ENCODE data around the gene TSPAN19. TPM values are rescaled to one million over a fixed set of nuclear protein-coding genes. Genes with fewer than 3 reads are reported as not detected.

Gene TSPAN19
- polyA plus RNA-seq, 1 experiment, result not detected

GRCh38 chr12:85060916-85061315 is 24.8 kb upstream of the TSPAN19 start:
- no peak for DNase-seq (ENCODE audit: low read depth)
- Histone ChIP-seq H3K4me3 (ENCODE audit: low read depth, low read length) (no peak overlapping the region), H3K36me3 (ENCODE audit: control insufficient read depth, insufficient read depth, low read length) (no peaks in the 10 kb centered on the region), H3K27me3 (ENCODE audit: control insufficient read depth, insufficient read depth, low read length) (no peaks in the 10 kb centered on the region)
- ChIA-PET POLR2A (no interaction called here), CTCF (interaction anchor here (0.9 kb wide), 1 partner anchor 16 kb away, joined by 3 read pairs; no protein-coding TSS in a partner anchor)
- TF ChIP-seq CTCF (IDR thresholded peaks at IDR 0.05; ENCODE audit: insufficient read depth, low read depth, low read length), result no peak

- POLR2A ChIA-PET, result no interaction called here
- CTCF ChIA-PET, result interaction anchor here (3.5 kb wide), 1 partner anchor 185 kb away, joined by 22 read pairs; no protein-coding TSS in a partner anchor
- no peak for DNase-seq (ENCODE audit: low read depth)
Observed at GRCh38 chr12:85059594-85059993, 23.5 kb upstream of the TSPAN19 start.

GRCh38 chr12:85058339-85058738 is 22.3 kb upstream of the TSPAN19 start:
- Histone ChIP-seq H3K36me3 (ENCODE audit: control insufficient read depth, insufficient read depth, low read length) (no peaks in the 10 kb centered on the region), H3K4me3 (ENCODE audit: low read depth, low read length) (no peak overlapping the region), H3K27me3 (ENCODE audit: control insufficient read depth, insufficient read depth, low read length) (no peaks in the 10 kb centered on the region)
- ChIA-PET CTCF (interaction anchor here (0.8 to 3.5 kb wide), 8 partner anchors 9 to 186 kb away, joined by 3 to 22 read pairs (median 4); no protein-coding TSS in a partner anchor), POLR2A (no interaction called here)
- TF ChIP-seq CTCF (IDR thresholded peaks at IDR 0.05; ENCODE audit: insufficient read depth, low read depth, low read length), result no peak
- no peak for DNase-seq (ENCODE audit: low read depth)

More at GRCh38 chr12:85059594-85059993, 23.5 kb upstream of the TSPAN19 start:
- Histone ChIP-seq H3K36me3 (ENCODE audit: control insufficient read depth, insufficient read depth, low read length) (no peaks in the 10 kb centered on the region), H3K4me3 (ENCODE audit: low read depth, low read length) (no peak overlapping the region), H3K27me3 (ENCODE audit: control insufficient read depth, insufficient read depth, low read length) (no peaks in the 10 kb centered on the region)
- no peak for TF ChIP-seq CTCF (IDR thresholded peaks at IDR 0.05; ENCODE audit: insufficient read depth, low read depth, low read length)

- no peaks in the 10 kb centered on the region for H3K36me3 ChIP-seq (ENCODE audit: control insufficient read depth, insufficient read depth, low read length)
- no peaks in the 10 kb centered on the region for H3K27me3 ChIP-seq (ENCODE audit: control insufficient read depth, insufficient read depth, low read length)
- TF ChIP-seq CTCF (IDR thresholded peaks at IDR 0.05; ENCODE audit: insufficient read depth, low read depth, low read length), result peak; percentile 80
- ChIA-PET CTCF (interaction anchor here (0.6 to 3.5 kb wide), 15 partner anchors 8 to 185 kb away, joined by 3 to 22 read pairs (median 4); partner anchors contain the start of genes LRRIQ1 and TSPAN19), POLR2A (no interaction called here)
- no peak overlapping the region for H3K4me3 ChIP-seq (ENCODE audit: low read depth, low read length)
- no peak for DNase-seq (ENCODE audit: low read depth)
Observed at GRCh38 chr12:85057370-85057963, 21.4 kb upstream of the TSPAN19 start.

GRCh38 chr12:85043829-85044228 is 7.8 kb upstream of the TSPAN19 start:
- Histone ChIP-seq H3K4me3 (ENCODE audit: low read depth, low read length) (no peak overlapping the region), H3K27me3 (ENCODE audit: control insufficient read depth, insufficient read depth, low read length) (no peaks in the 10 kb centered on the region), H3K36me3 (ENCODE audit: control insufficient read depth, insufficient read depth, low read length) (no peaks in the 10 kb centered on the region)
- ChIA-PET CTCF (no interaction called here), POLR2A (no interaction called here)
- no peak for DNase-seq (ENCODE audit: low read depth)
- TF ChIP-seq CTCF (IDR thresholded peaks at IDR 0.05; ENCODE audit: insufficient read depth, low read depth, low read length), result no peak
